Germinal center (tissue), 1 donor: ENCODE results near the gene F13A1.

Experiments used
- DNase-seq: peaks from one replicate; pipeline ENCODE4 v3.0.0; 2012; ENCODE audit warnings: mixed read lengths, low spot score

F13A1 gene

GRCh38 chr6:6319952-6320811 is at the start of gene F13A1:
Gene F13A1, minus strand, starts transcription at chr6:6320662. Its CDS starts 1,998 bp downstream, at chr6:6318664.
- DNase-seq = peak; percentile 60

GRCh38 chr6:6368684-6369052 is 48.2 kb upstream of the F13A1 start:
- DNase-seq = no peak

GRCh38 chr6:6368040-6368683 is 47.7 kb upstream of the F13A1 start:
- no peak for DNase-seq

GRCh38 chr6:6366803-6367202 is 46.3 kb upstream of the F13A1 start:
- DNase-seq = no peak

GRCh38 chr6:6365242-6365641 is 44.8 kb upstream of the F13A1 start:
- no peak for DNase-seq

GRCh38 chr6:6362056-6362840 is 41.8 kb upstream of the F13A1 start:
- DNase-seq = no peak

- DNase-seq = no peak
Measured at GRCh38 chr6:6357530-6357929, 37.1 kb upstream of the F13A1 start.

- no peak for DNase-seq
Measured at GRCh38 chr6:6357032-6357431, 36.6 kb upstream of the F13A1 start.

GRCh38 chr6:6352772-6353171 is 32.3 kb upstream of the F13A1 start:
- DNase-seq = no peak

GRCh38 chr6:6351511-6352025 is 31.1 kb upstream of the F13A1 start:
- no peak for DNase-seq

GRCh38 chr6:6350696-6351095 is 30.2 kb upstream of the F13A1 start:
- DNase-seq = no peak

GRCh38 chr6:6348256-6348655 is 27.8 kb upstream of the F13A1 start:
- no peak for DNase-seq

- no peak for DNase-seq
Measured at GRCh38 chr6:6346427-6347023, 26.1 kb upstream of the F13A1 start.

GRCh38 chr6:6333501-6333900 is 13.0 kb upstream of the F13A1 start:
- DNase-seq = no peak

- peak; percentile 12 for DNase-seq
Measured at GRCh38 chr6:6332811-6333244, 12.4 kb upstream of the F13A1 start.

- DNase-seq = peak; percentile 73
Measured at GRCh38 chr6:6331946-6332601, 11.6 kb upstream of the F13A1 start.

GRCh38 chr6:6331393-6331792 is 10.9 kb upstream of the F13A1 start:
- DNase-seq = peak; percentile 54

- peak; percentile 11 for DNase-seq
Measured at GRCh38 chr6:6330407-6330806, 9.9 kb upstream of the F13A1 start.

GRCh38 chr6:6328451-6328850 is 8.0 kb upstream of the F13A1 start:
- DNase-seq = no peak

GRCh38 chr6:6323352-6323751 is 2.9 kb upstream of the F13A1 start:
- DNase-seq = no peak

GRCh38 chr6:6320901-6321300 is 439 bp upstream of the F13A1 start:
- no peak for DNase-seq
